Measurements from ENCODE around the gene ITGB2.
A peak's percentile ranks its signal among the peaks of the same experiment; 100 is the strongest.

Gene ITGB2

DNA sequence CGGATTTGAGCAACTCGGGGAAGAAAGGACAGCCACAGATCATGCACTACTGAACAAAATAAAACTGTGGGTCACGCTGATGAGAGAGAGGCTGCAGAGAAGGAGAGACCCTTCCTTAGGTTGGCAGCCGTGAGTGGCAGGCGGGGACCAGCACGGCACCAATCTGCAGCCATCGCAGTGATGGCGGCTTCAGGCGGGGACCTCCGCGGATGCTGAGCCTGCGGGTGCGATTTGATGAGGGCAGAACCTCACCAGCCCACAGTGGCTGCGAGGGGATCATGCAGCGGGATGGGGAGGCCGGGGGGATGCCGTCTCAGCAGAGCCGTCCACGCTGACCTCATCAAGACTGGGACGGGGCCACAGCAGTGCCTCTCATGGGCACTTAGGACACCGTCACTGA lies 11.8 kb downstream of the ITGB2 start:
- DNase-seq, result no peak

DNA sequence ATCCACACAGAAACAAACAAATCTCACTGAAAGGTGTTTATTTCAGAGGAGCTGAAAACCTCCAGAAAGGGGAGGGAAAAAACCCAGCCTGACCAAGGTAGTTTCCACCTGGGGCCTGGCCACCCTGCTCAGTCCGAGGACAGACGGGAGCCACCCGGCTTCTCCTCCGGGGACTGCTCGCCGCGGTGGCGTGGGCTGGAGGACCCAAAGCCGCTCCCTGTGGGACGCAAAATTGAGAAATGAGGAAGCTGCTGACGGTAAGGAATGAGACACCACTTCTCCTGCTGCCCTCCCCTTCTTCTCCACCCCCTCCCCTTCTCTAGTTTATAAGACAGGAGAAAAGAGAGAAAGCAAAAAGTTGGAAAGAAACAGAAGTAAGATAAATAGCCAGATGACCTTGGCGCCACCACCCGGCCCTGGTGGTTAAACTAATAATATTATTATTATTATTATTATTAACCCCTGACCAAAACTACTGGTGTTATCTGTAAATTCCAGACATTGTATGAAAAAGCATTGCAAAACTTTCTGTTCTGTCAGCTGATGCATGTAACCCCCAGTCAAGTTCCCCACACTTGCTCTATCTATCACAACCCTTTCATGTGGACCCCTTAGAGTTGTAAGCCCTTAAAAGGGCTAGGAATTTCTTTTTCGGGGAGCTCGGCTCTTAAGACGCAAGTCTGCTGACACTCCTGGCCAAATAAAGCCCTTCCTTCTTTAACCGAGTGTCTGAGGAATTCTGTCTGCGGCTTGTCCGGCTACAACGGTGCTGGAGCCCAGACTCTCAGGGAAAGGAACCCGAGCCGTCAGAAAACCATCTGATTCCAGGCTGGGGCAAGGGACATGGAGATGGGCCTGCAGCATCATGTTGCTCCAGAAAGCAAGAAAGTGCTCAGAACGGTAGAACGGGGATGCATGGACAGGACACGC lies 12.5 kb downstream of the ITGB2 start:
- DNase-seq, result peak; percentile 72

DNA sequence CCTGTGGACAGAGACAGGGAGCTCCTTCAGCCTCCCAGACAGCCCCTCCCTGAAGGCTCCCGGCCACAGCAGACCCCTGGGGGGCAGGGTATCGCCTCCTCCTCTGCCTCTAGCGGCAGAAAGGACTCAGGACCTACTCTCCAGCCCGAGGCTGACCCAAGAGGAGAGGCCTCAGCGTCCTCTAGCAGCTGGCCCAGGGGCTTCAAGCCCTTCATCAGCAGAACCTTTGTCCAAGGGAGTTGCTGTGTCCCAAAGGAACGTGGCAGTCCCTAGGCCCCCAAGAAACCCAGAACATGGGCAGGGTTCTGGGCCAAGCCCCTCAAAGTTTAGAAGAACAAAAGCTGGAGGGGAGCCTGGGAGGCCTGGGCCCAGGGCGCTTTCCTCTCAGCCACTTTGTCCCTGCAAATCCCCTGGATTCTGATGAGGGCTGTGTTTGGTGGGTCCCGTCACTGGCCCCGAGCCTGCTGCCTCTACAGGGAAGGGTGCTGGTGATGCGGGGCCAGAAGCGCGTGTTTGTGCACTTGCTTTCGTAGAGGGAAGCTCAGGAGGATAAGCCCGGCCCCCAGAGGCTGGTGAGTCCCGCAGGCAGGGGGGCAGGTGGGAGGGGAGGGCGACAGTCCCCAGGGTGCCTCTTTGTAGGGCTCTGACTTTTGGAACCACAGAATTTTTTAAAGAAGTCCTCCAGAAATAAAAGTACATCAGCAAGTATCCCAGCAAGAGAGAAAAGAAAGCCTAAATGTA lies 13.3 kb downstream of the ITGB2 start:
- DNase-seq, result no peak

DNA sequence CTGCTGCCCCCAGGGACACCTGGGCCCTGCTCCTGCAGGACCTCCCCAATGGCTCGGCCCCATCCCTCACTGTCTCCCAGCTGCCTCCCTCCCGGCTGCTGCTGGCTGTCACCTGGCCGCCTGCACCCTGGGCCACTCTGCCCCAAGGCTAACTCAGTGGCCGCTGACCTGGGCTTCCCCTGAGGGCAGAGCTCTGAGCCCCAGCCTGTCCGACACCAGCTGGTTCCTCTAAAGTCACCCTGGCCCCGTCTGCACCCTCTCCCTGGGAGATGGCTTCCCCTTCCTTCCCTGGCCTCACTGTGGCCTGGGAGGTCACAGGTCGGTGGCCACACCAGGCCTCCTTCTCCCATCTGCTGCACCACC lies 15.0 kb downstream of the ITGB2 start:
- DNase-seq, result no peak

DNA sequence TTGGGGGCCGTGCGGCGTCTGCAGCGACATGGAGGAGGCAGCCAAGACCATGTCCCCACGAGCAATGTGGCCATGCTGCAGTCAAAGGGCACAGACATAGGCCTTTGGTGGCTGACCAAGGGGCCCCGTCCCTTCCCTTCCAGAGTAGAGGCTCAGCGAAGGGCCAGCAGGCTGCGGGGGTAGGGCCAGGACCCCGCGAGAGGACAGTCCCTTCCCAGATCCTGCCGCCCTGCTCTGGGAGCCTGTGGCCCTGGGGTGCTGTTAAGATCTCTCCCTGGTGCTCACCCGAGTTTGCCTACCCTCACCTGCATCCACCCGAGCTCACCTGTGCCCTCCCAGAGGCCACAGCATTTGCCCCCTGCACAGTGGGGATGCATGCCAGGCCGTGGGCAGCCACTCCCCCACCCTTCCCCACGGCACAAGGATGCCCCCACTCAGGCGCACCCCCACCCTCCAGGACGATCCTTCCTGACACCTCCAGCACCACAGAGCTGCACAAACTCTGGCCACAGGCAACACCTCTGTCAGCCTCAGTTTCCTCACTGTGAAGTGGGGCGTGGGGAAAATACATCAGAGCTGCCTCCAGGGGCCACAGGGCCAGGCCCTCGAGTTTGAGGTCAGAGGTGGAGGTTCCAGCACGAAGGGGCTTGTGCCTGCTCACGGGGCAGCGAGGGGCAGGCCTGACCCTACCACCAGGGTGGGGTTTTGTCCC lies 15.5 kb downstream of the ITGB2 start:
- no peak for DNase-seq

DNA sequence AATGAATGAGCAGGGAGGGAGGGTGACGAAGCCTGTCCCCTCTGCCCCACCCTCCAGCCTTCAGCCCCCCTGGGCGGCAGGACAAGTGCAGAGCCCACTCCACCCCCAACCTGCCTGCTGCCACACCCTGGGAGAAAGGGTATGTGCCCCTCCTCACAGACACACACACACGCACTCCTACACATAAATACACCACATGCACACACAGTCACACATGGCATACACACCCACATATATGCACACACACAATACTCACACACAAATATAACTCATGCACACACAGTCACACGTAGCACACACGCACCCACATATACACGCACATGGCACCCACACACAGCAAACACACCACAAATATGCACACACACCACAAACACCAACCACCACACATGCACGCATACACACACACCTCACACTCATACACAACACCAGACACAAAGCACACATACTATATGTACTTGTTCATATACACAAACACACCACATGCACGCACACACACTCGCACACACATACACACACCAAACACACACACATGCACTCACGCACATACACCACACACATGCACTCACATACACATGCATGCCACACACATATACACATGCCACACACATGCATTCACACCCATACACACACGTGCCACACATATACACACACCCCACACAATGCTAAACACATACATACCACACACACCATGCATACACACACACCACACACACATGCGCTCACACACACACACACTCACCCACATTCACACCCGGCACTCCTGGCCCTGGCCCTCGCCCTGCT lies 16.4 kb downstream of the ITGB2 start:
- no peak for DNase-seq

DNA sequence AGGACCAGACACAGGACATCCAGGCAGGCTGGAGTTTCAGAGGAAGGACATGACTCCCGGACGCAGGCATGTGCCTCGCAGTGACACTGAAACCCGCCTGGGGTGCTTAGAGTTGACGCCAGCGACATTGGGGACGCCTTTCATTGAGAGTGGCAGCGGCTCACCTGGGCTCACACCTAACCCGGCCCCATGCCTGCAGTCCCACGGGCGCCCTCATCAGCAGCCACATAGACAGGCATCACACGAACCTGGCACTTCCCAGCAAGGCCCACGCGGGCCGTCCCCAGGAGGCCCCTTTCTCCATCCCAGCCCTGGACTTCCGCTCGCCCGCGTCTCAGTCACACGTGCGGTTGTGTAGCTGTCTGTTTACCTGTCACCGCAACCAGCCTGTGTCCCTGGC lies 17.0 kb downstream of the ITGB2 start:
- DNase-seq, result no peak

DNA sequence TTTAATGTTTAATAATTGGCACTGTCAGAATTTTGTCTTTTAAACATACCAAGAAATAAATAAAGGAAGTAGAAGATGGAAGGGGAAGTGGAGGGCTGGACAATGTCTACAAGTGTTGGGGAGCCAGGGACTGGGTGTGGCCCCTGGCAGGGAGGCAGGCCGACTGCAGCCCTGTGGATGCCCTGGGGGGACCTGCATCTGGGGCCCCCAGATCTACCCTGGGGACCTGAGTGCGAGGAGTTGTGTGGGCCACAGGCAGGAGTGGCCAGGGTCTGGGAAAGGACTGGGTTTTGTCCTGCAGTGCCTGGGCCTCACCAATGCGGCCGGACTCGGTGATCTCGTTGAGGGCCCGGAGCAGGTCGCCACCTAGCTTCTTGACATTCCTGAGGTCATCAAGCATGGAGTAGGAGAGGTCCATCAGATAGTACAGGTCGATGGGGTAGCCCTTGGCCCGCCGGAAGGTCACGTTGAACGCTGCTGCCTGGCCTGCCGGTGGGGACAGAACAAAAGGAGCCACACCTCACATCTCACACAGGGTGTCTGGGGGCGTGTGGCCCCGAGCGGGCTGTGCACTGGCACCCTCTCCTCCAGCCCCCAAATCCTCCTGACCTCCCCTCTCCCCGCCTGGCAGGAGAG lies 17.5 kb downstream of the ITGB2 start:
- DNase-seq, result no peak

DNA sequence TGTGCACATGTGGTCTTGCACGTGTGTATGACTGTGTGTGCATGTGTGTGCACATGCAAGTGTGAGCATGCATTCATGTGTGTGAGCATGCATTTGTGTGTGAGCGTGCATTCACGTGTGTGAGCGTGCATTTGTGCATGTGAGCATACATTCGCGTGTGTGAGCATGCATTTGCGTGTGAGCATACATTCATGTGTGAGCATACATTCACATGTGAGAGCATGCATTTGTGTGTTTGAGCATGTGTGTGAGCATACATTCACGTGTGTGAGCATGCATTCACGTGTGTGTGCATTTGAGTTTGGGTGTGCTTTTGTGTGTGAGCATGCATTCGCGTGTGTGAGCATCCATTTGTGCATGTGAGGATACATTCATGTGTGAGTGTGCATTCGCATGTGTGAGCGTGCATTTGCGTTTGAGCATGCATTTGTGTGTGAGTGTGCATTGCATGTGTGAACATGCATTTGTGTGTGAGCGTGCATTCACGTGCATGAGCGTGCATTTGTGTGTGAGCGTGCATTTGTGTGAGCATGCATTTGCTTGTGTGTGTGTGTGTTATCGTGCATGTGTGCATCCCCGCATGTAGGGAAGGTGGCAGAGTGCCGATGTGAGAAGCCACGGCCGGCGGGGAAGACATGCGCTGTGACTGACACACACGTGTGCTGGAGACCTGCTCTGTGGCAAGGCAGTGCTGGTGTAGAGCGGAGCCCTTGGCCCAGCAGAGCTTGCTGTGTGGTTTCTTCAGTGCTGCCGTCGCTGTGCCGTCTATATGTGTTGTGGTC lies 18.2 kb downstream of the ITGB2 start:
- no peak for DNase-seq

DNA sequence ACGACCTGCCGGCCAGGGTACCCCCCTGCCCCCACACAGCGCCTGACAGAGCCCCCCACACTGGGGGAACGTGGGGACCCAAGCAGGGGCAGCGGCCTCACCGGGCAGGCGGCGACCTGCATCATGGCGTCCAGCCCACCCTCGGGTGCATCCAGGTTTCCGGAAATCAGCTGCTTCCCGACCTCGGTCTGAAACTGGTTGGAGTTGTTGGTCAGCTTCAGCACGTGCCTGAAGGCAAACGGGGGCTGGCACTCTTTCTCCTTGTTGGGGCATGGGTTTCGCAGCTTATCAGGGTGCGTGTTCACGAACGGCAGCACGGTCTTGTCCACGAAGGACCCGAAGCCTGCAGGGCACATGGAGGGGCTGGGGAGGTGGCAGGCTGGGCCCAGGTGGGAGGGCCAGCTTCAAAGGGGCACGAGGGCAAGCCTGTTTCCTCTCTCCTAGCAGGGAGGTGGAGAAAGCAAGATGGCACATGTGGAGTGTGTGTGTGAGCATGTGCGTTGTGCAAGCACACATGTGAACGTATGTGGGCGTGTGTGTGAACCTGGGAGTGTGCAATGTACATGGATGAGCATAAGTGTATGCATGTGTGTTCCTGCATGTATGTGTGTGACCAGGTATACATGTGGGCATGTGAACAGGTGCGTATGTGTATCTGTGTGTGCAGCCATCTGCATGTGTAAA lies 19.2 kb downstream of the ITGB2 start:
- no peak for DNase-seq

DNA sequence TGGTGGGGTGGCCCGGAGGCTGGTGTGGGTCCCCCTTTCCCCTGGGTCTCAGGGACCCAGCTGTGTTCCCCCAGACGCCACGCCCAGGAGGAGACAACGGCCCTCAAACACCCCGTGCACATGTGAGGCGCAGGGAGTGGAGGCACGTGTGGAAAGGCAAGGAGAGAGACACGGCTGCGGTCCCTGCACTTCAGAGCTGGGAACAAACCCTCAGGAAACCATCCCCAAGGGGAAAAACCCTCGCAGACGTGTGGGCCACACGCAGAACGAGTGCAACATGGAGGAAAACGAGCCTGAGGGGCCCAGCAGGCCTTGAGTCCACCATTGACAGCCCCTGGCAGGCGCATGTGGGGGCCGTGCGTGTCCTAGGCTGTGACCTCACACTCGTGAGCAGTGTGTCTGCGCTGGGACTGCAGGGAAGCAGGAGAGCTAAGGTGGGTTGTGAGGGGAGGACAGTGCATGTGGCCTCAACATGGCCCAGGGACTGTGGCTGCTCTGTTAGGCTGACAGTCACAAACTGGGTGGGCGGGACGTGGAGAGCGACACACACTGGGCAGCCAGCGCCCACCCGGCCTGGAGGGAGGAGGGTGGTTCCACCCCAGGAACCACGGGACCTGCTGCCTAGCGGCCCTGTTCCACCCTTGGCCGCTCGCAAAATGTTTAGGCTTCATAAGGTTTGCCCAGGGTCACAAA lies 20.0 kb downstream of the ITGB2 start:
- DNase-seq, result no peak

DNA sequence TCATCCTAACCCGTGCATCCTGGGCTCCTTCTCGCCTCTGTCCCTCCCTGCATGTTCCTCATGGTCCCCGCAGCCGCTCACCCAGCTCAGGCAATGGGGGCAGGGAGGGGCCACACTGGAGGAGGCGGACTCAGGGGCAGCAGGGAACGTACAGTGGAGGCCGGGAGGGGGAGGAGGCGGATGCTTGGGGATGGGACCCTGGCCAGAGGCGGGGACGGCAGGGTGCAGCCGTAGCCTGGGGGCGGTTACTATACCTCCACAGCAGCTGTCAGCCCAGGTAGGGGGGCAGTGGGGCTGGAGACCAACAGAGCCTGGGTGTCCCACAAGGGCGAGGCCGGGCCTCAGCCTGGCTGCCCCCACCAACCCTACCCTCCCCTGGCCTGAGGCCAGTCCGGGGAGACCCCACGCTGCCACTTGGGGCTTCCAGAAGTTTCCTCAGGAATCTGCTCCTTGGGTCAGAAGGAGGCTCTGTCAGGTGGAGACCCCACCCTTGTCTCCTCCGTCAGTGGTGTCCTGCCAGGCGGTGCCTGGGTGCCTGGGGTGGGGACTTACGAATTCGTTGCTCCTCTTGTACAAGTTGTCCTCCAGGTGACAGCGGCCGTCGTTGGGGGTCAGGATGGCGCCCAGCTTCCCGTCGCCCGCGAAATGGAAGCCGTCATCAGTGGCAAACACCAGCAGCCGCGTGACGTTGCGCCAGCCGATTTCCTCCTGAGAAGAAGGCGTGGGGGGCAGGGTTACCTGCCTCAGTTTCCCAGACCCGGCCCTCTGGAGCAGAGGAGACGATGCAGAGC lies 20.7 kb downstream of the ITGB2 start:
- no peak for DNase-seq

DNA sequence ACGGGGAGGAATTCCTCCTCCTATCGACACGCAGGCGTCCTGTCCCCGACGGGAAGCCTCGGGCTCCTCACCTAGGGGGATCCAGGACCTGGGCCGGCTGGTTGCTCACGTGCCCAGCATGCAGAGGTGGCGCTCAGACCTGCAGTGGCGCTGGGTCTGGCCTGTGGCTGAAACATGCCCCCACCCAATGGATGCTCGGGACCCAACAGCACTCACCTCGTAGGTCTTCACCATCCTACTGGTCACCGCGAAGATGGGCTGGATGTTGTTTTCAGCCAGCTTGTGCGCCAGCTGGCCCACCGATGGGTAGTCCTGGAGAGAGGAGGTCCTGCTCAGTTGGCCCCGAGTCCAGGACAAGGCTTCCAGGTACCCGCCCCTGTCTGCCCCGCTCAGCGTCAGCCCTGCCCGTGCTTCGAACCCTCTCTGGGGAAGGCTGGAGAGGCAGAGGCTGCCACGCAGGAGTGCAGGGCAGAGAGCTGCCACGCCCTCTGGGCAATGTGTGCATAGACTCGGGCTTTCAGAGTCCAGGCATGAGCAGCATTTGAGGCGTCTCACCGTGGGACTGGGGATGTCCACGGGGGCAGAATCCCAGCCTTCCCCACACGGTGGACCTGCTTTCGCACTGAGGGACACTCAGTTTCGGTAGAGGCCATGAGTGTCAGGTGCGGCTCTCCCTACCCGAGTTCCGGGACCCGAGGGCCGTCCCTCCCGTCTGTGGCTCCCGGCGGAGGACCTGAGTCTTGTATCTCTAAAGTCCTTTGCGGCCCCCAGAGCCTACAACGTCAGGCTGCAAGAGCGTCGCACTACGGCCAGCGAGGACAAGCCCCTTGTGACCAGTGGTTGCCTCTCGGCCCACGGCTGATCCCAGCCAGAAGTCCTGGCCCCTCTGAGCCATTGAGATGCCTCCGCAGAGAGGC lies 21.6 kb downstream of the ITGB2 start:
- no peak for DNase-seq

DNA sequence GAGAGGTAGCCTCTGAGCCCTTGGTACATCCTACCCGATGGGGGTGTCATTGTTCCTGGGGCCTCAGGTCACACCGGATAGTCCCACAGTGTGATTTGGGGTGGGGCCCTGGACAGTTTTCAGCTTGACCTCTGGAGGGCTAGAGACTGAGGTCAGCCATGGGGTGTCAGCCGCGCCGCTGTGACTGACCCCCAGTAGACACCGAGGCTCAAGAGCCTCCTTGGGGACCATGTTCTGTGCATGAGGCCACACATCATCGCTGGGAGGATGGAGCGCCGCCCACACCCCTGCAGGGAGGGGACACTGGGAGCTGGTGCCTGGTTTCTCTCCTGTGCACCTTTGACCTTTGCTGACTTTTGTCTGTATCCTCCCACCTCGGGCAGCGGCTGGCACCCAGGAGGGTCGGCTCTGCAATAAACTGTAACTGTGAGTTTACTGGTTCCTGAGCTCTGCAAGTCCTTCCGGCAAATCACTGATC lies 22.6 kb downstream of the ITGB2 start:
- DNase-seq, result no peak

DNA sequence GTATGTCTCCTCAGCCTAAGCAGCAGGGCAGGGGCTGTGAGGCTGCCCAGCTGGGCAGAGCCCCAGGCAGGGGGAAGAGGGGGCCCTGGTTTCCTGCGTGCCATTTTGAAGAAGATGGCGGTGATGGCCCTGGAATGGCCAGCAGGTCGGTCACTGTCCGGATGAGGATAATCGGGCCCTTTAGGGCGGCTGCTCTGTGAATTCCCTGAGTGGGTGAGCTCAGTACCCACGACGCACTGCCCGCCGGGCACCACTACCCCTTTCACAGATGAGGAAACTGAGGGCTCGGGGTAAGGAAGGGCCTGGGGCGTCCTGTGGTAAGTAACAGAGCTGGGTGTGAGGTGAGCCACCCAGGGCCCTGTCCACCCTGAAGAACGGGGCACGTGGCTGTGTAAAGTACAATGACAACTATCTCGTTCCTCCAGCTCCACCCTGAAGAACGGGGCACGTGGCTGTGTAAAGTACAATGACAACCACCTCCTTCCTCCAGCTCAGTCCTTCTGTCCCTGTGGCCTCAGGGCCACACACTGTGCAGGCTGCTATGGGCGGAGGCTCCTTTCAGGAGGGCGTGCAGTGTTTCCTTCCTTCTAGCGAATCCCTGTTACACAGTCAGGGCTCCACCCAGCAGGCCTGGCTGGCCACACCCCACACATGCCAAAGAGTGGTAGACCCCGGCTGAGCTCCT lies 23.2 kb downstream of the ITGB2 start:
- DNase-seq, result no peak

DNA sequence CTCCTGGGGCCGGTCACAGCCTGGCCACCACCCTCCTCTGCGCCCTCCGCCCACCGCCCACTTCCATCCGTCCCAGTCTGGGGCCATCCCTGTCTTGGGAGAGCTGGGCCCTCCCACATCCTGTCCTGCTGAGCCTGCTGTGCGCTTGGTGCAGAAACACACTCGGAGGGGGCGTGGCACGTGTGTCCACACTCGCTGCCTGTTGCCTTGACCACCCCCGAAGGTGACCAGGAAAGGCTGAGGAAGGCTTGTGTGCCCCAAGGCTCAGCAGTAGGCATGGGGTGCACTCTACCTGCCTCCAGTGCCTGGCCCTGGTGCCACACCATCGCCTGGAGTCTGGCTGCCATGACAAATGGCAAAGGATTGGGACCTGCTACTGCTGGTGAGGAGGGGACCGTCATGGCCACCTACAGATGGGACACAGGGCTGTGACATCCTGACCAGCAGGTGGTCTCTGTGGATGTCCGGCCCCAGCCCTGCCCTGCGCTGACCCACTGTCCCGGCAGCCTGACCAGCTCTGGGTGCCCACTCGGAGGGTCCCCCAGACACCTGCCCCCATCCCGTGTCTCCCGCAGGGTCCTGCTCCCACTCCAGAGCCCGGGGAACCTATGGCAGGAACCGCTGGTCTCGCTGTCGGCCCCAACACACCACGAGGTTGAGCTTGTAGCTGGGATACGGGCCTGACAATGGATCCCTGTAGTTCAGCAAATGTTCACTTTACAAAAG lies 24.0 kb downstream of the ITGB2 start:
- DNase-seq, result no peak

DNA sequence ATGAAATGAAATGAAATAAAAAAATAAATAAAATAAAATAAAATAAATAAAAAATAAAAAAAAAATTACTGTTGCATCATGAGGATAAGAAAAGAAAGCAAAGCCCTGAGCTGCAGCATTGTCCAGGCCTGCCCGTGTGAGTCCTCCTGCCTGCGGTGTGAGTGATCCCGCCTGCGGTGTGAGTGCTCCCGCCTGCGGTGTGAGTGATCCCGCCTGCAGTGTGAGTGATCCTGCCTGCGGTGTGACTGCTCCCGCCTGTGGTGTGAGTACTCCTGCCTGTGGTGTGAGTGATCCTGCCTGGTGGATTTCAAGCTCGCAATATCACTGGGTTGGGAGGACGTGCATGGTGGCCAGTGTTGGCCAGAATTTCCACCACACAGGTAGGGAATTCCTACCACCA lies 24.8 kb downstream of the ITGB2 start:
- no peak for DNase-seq

All from MV-4-11 (cell line).